Psoas muscle (tissue), 8 donors: ENCODE data around the gene PTPRD. TPM values are rescaled to one million over a fixed set of nuclear protein-coding genes. Genes with fewer than 3 reads are reported as not detected.

Experiments used
- ATAC-seq, 4 donors: fragments of 200-7000 bp; cut with Tn5 transposase; one replicate each; pipeline ENCODE4 v1.9.1; 2020; ENCODE audit warnings: moderate library complexity in 3 of 4, mild to moderate bottlenecking in 2 of 4
- DNase-seq, 2 donors: peaks; one replicate each; pipeline ENCODE4 v3.0.0-alpha.2; 2020
- H3K27ac ChIP-seq: fragments of 200-600 bp; one replicate; pipeline ENCODE4 v1.8.0; 2022
- H3K27me3 ChIP-seq, 3 donors: fragments of 200-600 bp in 1 of 3; one replicate each; pipeline versions ENCODE4 v1.6.1 to v1.8.0; 2013 to 2022; ENCODE audit warnings: low read length in 2 of 3, mild to moderate bottlenecking in 2 of 3, moderate library complexity in 1 of 3; ENCODE audit not compliant: insufficient read depth in 3 of 3
- H3K36me3 ChIP-seq, 2 donors: fragments of 200-600 bp in 1 of 2; one replicate each; pipeline versions ENCODE4 v1.6.1 to v1.8.0; 2013 to 2022; ENCODE audit warnings: low read depth in 1 of 2, mild to moderate bottlenecking in 1 of 2, moderate library complexity in 1 of 2; ENCODE audit not compliant: insufficient read depth in 1 of 2
- H3K4me1 ChIP-seq: fragments of 200-600 bp; one replicate; pipeline ENCODE4 v1.8.0; 2022
- H3K4me3 ChIP-seq: fragments of 200-600 bp; one replicate; pipeline ENCODE4 v1.8.0; 2022; ENCODE audit warnings: mild to moderate bottlenecking
- H3K9me3 ChIP-seq: fragments of 200-600 bp; one replicate; pipeline ENCODE4 v1.8.0; 2022
- CTCF ChIP-seq: fragments of 200-600 bp; IDR thresholded peaks from one replicate; pipeline ENCODE4 v1.8.0; 2022; ENCODE audit warnings: antibody characterized with exemption
- WGBS, 3 donors: extraction: QIAGEN DNeasy Blood & Tissue Kit; methylation state at CpG; one replicate each; pipeline versions ENCODE4 v1.1.6 to v1.1.7; 2013; 5-methylcytosine and 5-hydroxymethylcytosine counted together
- intact Hi-C, 2 donors: fragments of 100-400 bp; cut with DNase I; formaldehyde crosslinking; loops; one replicate each; pipeline versions ENCODE4 v1.11.0 to v1.14.2; 2022
- polyA plus RNA-seq, 3 donors: library from polyadenylated mRNA; stranded (reverse); fragments of 200-250 nt; gene quantifications; one replicate each; pipeline ENCODE4 v1.2.3, GENCODE V29; 2013
- total RNA-seq, 4 donors: library from RNA; stranded (reverse); fragmentation: NEBNext Ultra II Directional in 2 of 4; extraction: Animal tissue kit (Norgen Biotek cat#: 25700) in 2 of 4; gene quantifications; one replicate each; pipeline versions ENCODE4 v1.2.1 to v1.2.4, GENCODE V29; 2021 to 2023
- donor health status: healthy with polysubstance abuse.
- donor health status: DM: no; HTN: no; CAD: no; lungs with moderate emphysema.
- donor health status: Bipolar disorder and iron deficiency.
- donor health status: healthy.
- donor health status: DM: yes; HTN: yes; CAD: no.
- donor health status: DM: no; HTN: no; CAD: no.
- donor health status: DM: no; HTN: no; CAD: no.
- donor health status: DM: yes; HTN: yes; CAD: no.

The PTPRD gene
- total and polyA plus RNA-seq, 7 donors = 0.44 to 3.1 (median 0.91) TPM

- no peaks in the 10 kb centered on the region for H3K27me3 ChIP-seq
- H3K4me3 ChIP-seq = no peak overlapping the region
- WGBS, 3 donors = 92 to 94% (median 94%) methylated on average over 5 of the region's 5 CpGs
- DNase-seq (no peak), ATAC-seq (no peak)
- no peak for TF ChIP-seq CTCF
- intact Hi-C loops = no loop called here
- H3K27ac ChIP-seq = no peak overlapping the region
- no peaks in the 10 kb centered on the region for H3K36me3 ChIP-seq
- no peaks in the 10 kb centered on the region for H3K9me3 ChIP-seq
- H3K4me1 ChIP-seq = no peaks in the 10 kb centered on the region
These were observed 792.9 kb downstream of the PTPRD start for GRCh38 chr9:9819886-9820285.

GRCh38 chr9:9817176-9817575 lies 795.6 kb downstream of the PTPRD start:
- Histone ChIP-seq H3K9me3 (no peaks in the 10 kb centered on the region), H3K4me1 (no peaks in the 10 kb centered on the region), H3K36me3 (no peaks in the 10 kb centered on the region), H3K4me3 (no peak overlapping the region), H3K27ac (no peak overlapping the region), H3K27me3 (no peaks in the 10 kb centered on the region)
- TF ChIP-seq CTCF = no peak
- 29 to 48% (median 37%) methylated on average over 2 of the region's 2 CpGs for WGBS, 3 donors
- no peak for ATAC-seq
- intact Hi-C loops = no loop called here
- no peak for DNase-seq

GRCh38 chr9:9804109-9804508 lies 808.7 kb downstream of the PTPRD start:
- intact Hi-C loops = no loop called here
- 85 to 89% (median 85%) methylated on average over 1 of the region's 1 CpG for WGBS, 3 donors
- no peaks in the 10 kb centered on the region for H3K4me1 ChIP-seq
- no peak overlapping the region for H3K27ac ChIP-seq
- TF ChIP-seq CTCF = no peak
- DNase-seq (no peak), ATAC-seq (no peak)
- no peak overlapping the region for H3K4me3 ChIP-seq
- H3K27me3 ChIP-seq = no peaks in the 10 kb centered on the region
- H3K9me3 ChIP-seq = no peaks in the 10 kb centered on the region
- H3K36me3 ChIP-seq = no peaks in the 10 kb centered on the region

GRCh38 chr9:9799287-9799686 lies 813.5 kb downstream of the PTPRD start:
- no peak for ATAC-seq
- no peak overlapping the region for H3K4me3 ChIP-seq
- TF ChIP-seq CTCF = no peak

GRCh38 chr9:9792144-9792857 lies 820.5 kb downstream of the PTPRD start:
- ATAC-seq = no peak
- no peak overlapping the region for H3K27ac ChIP-seq

More at GRCh38 chr9:9799287-9799686, 813.5 kb downstream of the PTPRD start:
- intact Hi-C loops = no loop called here
- no peak for DNase-seq
- Histone ChIP-seq H3K36me3 (no peaks in the 10 kb centered on the region), H3K27me3 (no peaks in the 10 kb centered on the region), H3K4me1 (no peaks in the 10 kb centered on the region), H3K27ac (no peak overlapping the region), H3K9me3 (no peaks in the 10 kb centered on the region)
- WGBS, 3 donors = 83 to 91% (median 84%) methylated on average over 1 of the region's 1 CpG

More at GRCh38 chr9:9792144-9792857, 820.5 kb downstream of the PTPRD start:
- no peak for TF ChIP-seq CTCF
- Histone ChIP-seq H3K36me3 (no peaks in the 10 kb centered on the region), H3K27me3 (no peaks in the 10 kb centered on the region), H3K4me1 (no peaks in the 10 kb centered on the region), H3K4me3 (no peak overlapping the region), H3K9me3 (no peaks in the 10 kb centered on the region)
- DNase-seq = no peak
- 78 to 88% (median 80%) methylated on average over 1 of the region's 1 CpG for WGBS, 3 donors
- intact Hi-C loops = no loop called here
